HCT116 (cell line): ENCODE results near the gene BCAP31.

Experiments used
- CBX3 ChIP-seq: IDR thresholded peaks from 2 replicates; pipeline ENCODE4 v1.6.1; 2012; ENCODE audit warnings: low read depth
- EGR1 ChIP-seq: IDR thresholded peaks from 2 replicates; pipeline ENCODE4 v1.6.1; 2012; ENCODE audit warnings: low read depth
- EZH2 ChIP-seq: fragments of 200-600 bp; sonication (generic); IDR thresholded peaks from 2 replicates; pipeline ENCODE4 v1.6.1; 2017; ENCODE audit warnings: antibody characterized with exemption, mixed run types
- EZH2phosphoT487 ChIP-seq: fragments of 200-600 bp; IDR thresholded peaks from 2 replicates; pipeline ENCODE4 v1.6.1; 2018; ENCODE audit warnings: antibody characterized with exemption, borderline replicate concordance
- FOSL1 ChIP-seq: IDR thresholded peaks from 2 replicates; pipeline ENCODE4 v1.6.1; 2012; ENCODE audit warnings: low read depth
- POLR2A ChIP-seq: IDR thresholded peaks from 2 replicates; pipeline ENCODE4 v1.7.0; 2011; ENCODE audit warnings: borderline replicate concordance; ENCODE audit not compliant: insufficient read depth, insufficient read length; ENCODE audit errors: extremely low read depth
- POLR2AphosphoS5 ChIP-seq: IDR thresholded peaks from 2 replicates; pipeline ENCODE4 v1.6.1; 2011; ENCODE audit warnings: mild to moderate bottlenecking, low read depth, low read length, moderate library complexity
- RAD21 ChIP-seq: IDR thresholded peaks from 2 replicates; pipeline ENCODE4 v1.6.1; 2012; ENCODE audit warnings: low read depth, mild to moderate bottlenecking
- SIN3A ChIP-seq: IDR thresholded peaks from 2 replicates; pipeline ENCODE4 v1.6.1; 2012; ENCODE audit warnings: low read depth
- YY1 ChIP-seq: IDR thresholded peaks from 2 replicates; pipeline ENCODE4 v1.6.1; 2011; ENCODE audit warnings: low read length, low read depth, moderate library complexity, mild to moderate bottlenecking; ENCODE audit not compliant: insufficient replicate concordance; ENCODE audit errors: extremely low read depth
- ZBTB33 ChIP-seq: IDR thresholded peaks from 2 replicates; pipeline ENCODE4 v1.6.1; 2011; ENCODE audit warnings: mild to moderate bottlenecking, low read length, moderate library complexity; ENCODE audit not compliant: insufficient replicate concordance; ENCODE audit errors: extremely low read depth
- ZFX ChIP-seq: fragments of 450-650 bp; IDR thresholded peaks from 2 replicates; pipeline ENCODE4 v1.6.1; 2017
- TF ChIP-seq, protein P1 (sequence below), 3 experiments: fragments of 200-600 bp in 1 of 3; sonication (generic) in 1 of 3; IDR thresholded peaks in 2 of 3; conservative IDR thresholded peaks in 1 of 3; 2 replicates each; pipeline ENCODE4 v1.5.1; 2012 to 2017; ENCODE audit warnings: low read depth in 2 of 3, low read length in 2 of 3, antibody characterized with exemption in 1 of 3, borderline replicate concordance in 1 of 3, control low read depth in 1 of 3, mild to moderate bottlenecking in 1 of 3, mixed read lengths in 1 of 3, mixed run types in 1 of 3, moderate library complexity in 1 of 3; ENCODE audit not compliant: insufficient read depth in 1 of 3

DNA sequence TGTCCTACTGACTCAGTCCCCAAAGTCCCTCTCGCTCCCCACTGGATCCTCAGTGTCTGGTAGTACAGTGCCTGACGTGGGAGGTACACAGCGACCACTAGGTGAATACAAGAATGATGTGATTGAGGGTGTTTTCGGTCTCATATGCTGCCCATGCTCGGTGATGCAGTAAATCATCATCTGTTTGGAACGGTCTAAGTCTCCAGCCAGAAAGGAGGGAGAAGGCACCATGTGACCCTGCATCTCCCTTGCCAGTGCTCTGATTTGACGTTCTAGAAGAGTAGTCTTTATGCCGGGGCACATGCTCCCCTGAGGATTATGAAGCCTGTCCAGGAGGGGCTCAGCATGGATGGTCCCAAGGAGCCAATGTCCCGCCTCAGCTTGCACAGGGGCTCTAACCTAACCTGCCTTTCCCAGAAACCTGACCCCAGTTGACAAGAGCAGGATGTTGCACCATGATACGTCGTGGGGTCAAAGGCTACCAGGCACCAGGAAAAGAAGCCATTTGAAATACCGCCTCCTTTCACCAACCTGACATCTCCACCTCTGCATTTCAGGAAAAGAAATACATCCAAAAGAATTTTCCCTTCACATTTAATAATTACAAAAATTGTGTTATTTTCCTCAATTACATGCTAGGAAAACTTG, 26.1 kb upstream of the BCAP31 start:
- TF ChIP-seq EZH2phosphoT487 (no peak), CBX3 (no peak), RAD21 (no peak), EZH2 (no peak), SIN3A (no peak), ZFX (no peak), POLR2A (no peak), POLR2AphosphoS5 (no peak), FOSL1 (no peak), EGR1 (no peak), YY1 (no peak), ZBTB33 (no peak)
- TF ChIP-seq, protein P1, sequence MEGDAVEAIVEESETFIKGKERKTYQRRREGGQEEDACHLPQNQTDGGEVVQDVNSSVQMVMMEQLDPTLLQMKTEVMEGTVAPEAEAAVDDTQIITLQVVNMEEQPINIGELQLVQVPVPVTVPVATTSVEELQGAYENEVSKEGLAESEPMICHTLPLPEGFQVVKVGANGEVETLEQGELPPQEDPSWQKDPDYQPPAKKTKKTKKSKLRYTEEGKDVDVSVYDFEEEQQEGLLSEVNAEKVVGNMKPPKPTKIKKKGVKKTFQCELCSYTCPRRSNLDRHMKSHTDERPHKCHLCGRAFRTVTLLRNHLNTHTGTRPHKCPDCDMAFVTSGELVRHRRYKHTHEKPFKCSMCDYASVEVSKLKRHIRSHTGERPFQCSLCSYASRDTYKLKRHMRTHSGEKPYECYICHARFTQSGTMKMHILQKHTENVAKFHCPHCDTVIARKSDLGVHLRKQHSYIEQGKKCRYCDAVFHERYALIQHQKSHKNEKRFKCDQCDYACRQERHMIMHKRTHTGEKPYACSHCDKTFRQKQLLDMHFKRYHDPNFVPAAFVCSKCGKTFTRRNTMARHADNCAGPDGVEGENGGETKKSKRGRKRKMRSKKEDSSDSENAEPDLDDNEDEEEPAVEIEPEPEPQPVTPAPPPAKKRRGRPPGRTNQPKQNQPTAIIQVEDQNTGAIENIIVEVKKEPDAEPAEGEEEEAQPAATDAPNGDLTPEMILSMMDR (IDR thresholded peaks at IDR 0.05 in 2 of 3, conservative IDR thresholded peaks at IDR 0.05 in 1 of 3; ENCODE audit: borderline replicate concordance in 1 of 3, insufficient read depth in 1 of 3, low read depth in 2 of 3, low read length in 2 of 3): no peak
